ENCODE data around the gene DUSP16.

GRCh38 chr12:12495536-12495935, 67.1 kb downstream of the DUSP16 start:
- no peak for TF ChIP-seq POLR2AphosphoS5 (IDR thresholded peaks at IDR 0.05; ENCODE audit: low read depth, low read length)
- no peak for TF ChIP-seq POLR2A (IDR thresholded peaks at IDR 0.05; ENCODE audit: low read depth, low read length)

Data from GM12892 (cell line).